Measurements from ENCODE around the gene RAB11B. TPM values are rescaled to one million over a fixed set of nuclear protein-coding genes. Genes with fewer than 3 reads are reported as not detected.

Gene RAB11B
- total and polyA plus RNA-seq, 2 donors (not counting 1 experiment from before 2014, with no cell fraction given), result 27.8 to 46.2 TPM

DNA sequence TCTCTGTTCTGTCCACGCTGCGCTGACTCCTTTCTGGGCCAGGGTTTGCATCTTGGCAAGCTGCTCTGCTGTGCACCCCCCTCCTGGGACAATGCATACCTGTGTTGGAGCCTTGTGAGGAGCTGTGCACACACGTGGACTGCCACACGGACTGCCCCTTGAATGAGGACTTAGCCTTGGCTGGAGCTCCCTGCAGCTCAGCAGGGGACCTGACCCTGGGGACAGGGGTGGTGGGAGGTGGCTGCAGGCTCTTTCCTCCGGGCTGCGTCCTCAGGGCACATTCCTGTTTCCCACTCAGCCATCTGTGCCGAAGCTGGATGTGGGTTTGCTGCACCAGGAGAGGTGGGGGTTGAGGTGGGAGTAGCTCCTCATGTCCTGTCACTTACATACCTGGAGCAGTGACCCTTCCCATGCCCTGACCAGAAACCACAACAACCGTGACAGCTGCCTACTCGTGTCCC, 8.2 kb downstream of the RAB11B start:
- no peak overlapping the region for H3K27ac ChIP-seq (ENCODE audit: insufficient read depth, low read length)
- peaks cover 23% of the 10 kb centered on the region for H3K79me2 ChIP-seq (ENCODE audit: control insufficient read depth, insufficient read depth, low read length)
- no peaks in the 10 kb centered on the region for H3K27me3 ChIP-seq (ENCODE audit: control insufficient read depth, insufficient read depth, low read length)
- no peak overlapping the region for H3K4me3 ChIP-seq (replicated peaks in 1 of 4; ENCODE audit: control extremely low read depth in 1 of 4, insufficient read depth in 1 of 4, low read depth in 3 of 4, low read length in 4 of 4)
- no peaks in the 10 kb centered on the region for H4K20me1 ChIP-seq (ENCODE audit: control insufficient read depth, extremely low read depth, insufficient read depth, low read length)
- no peak overlapping the region for H3K9ac ChIP-seq (ENCODE audit: insufficient read depth, low read length)
- no peak overlapping the region for H3K4me2 ChIP-seq (ENCODE audit: extremely low read depth, insufficient read depth, low read length)
- TF ChIP-seq, protein P1, sequence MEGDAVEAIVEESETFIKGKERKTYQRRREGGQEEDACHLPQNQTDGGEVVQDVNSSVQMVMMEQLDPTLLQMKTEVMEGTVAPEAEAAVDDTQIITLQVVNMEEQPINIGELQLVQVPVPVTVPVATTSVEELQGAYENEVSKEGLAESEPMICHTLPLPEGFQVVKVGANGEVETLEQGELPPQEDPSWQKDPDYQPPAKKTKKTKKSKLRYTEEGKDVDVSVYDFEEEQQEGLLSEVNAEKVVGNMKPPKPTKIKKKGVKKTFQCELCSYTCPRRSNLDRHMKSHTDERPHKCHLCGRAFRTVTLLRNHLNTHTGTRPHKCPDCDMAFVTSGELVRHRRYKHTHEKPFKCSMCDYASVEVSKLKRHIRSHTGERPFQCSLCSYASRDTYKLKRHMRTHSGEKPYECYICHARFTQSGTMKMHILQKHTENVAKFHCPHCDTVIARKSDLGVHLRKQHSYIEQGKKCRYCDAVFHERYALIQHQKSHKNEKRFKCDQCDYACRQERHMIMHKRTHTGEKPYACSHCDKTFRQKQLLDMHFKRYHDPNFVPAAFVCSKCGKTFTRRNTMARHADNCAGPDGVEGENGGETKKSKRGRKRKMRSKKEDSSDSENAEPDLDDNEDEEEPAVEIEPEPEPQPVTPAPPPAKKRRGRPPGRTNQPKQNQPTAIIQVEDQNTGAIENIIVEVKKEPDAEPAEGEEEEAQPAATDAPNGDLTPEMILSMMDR (conservative IDR thresholded peaks at IDR 0.05 in 1 of 2, IDR thresholded peaks at IDR 0.05 in 1 of 2; ENCODE audit: low read depth in 1 of 2, low read length in 2 of 2), result no peak
- TF ChIP-seq EZH2 (IDR thresholded peaks at IDR 0.05; ENCODE audit: low read length, missing control alignments), result no peak
- H3K9me3 ChIP-seq (ENCODE audit: control insufficient read depth, insufficient read depth, low read depth, low read length), result no peaks in the 10 kb centered on the region
- no peak overlapping the region for H2AFZ ChIP-seq (ENCODE audit: low read length)
- H3K4me1 ChIP-seq (ENCODE audit: control insufficient read depth, extremely low read depth, insufficient read depth, low read length), result peaks cover 2% of the 10 kb centered on the region
- no peak for DNase-seq (ENCODE audit: low read depth in 2 of 2)
- H3K36me3 ChIP-seq (ENCODE audit: control insufficient read depth, insufficient read depth, low read length), result peaks cover 8% of the 10 kb centered on the region

DNA sequence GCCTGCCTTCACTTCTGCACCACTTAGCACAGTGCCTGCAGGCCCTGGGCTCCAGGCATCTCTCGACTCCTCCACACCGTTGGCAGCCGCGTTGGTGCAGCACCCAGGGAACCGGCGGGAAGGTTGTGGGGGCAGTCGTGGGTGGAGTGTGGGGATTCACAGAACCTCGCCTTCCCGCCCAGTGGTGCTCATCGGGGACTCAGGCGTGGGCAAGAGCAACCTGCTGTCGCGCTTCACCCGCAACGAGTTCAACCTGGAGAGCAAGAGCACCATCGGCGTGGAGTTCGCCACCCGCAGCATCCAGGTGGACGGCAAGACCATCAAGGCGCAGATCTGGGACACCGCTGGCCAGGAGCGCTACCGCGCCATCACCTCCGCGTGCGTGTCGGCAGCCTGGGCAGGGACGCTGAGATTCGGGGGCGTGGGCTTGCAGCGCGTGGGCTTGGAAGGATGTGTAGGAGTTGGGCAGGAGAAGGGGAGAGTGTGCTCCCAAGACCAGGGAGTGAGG, 9.6 kb downstream of the RAB11B start:
- no peak for DNase-seq (ENCODE audit: low read depth in 2 of 2)
- peaks cover 8% of the 10 kb centered on the region for H3K36me3 ChIP-seq (ENCODE audit: control insufficient read depth, insufficient read depth, low read length)

DNA sequence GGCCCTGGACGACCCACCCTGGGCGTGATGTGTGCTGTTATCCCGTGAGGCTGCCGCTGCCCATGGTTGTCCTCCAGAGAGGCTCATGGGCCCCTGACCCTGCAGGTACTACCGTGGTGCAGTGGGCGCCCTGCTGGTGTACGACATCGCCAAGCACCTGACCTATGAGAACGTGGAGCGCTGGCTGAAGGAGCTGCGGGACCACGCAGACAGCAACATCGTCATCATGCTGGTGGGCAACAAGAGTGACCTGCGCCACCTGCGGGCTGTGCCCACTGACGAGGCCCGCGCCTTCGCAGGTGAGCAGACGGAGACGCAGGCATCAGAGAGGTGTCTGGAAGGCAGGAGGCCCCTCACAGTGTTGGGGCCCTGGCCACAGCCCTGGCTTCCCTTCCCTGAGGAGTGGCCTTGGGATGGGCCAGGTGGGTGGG, 11.8 kb downstream of the RAB11B start:
- no peak for TF ChIP-seq EZH2 (IDR thresholded peaks at IDR 0.05; ENCODE audit: low read length, missing control alignments)
- TF ChIP-seq, protein P1 (conservative IDR thresholded peaks at IDR 0.05 in 1 of 2, IDR thresholded peaks at IDR 0.05 in 1 of 2; ENCODE audit: low read depth in 1 of 2, low read length in 2 of 2), result no peak
- Histone ChIP-seq H3K4me3 (replicated peaks in 1 of 4; ENCODE audit: control extremely low read depth in 1 of 4, insufficient read depth in 1 of 4, low read depth in 3 of 4, low read length in 4 of 4) (no peak overlapping the region), H3K9me3 (ENCODE audit: control insufficient read depth, insufficient read depth, low read depth, low read length) (no peaks in the 10 kb centered on the region)

More for the DNA sequence above, 9.6 kb downstream of the RAB11B start:
- Histone ChIP-seq H4K20me1 (ENCODE audit: control insufficient read depth, extremely low read depth, insufficient read depth, low read length) (no peaks in the 10 kb centered on the region), H3K4me1 (ENCODE audit: control insufficient read depth, extremely low read depth, insufficient read depth, low read length) (no peaks in the 10 kb centered on the region), H3K9ac (ENCODE audit: insufficient read depth, low read length) (no peak overlapping the region), H3K79me2 (ENCODE audit: control insufficient read depth, insufficient read depth, low read length) (peaks cover 19% of the 10 kb centered on the region), H3K27me3 (ENCODE audit: control insufficient read depth, insufficient read depth, low read length) (no peaks in the 10 kb centered on the region), H3K4me3 (replicated peaks in 1 of 4; ENCODE audit: control extremely low read depth in 1 of 4, insufficient read depth in 1 of 4, low read depth in 3 of 4, low read length in 4 of 4) (no peak overlapping the region), H2AFZ (ENCODE audit: low read length) (no peak overlapping the region), H3K9me3 (ENCODE audit: control insufficient read depth, insufficient read depth, low read depth, low read length) (no peaks in the 10 kb centered on the region), H3K4me2 (ENCODE audit: extremely low read depth, insufficient read depth, low read length) (no peak overlapping the region), H3K27ac (ENCODE audit: insufficient read depth, low read length) (no peak overlapping the region)
- TF ChIP-seq, protein P1 (conservative IDR thresholded peaks at IDR 0.05 in 1 of 2, IDR thresholded peaks at IDR 0.05 in 1 of 2; ENCODE audit: low read depth in 1 of 2, low read length in 2 of 2), result no peak
- no peak for TF ChIP-seq EZH2 (IDR thresholded peaks at IDR 0.05; ENCODE audit: low read length, missing control alignments)

More for the DNA sequence above, 11.8 kb downstream of the RAB11B start:
- DNase-seq (ENCODE audit: low read depth in 2 of 2), result no peak
- Histone ChIP-seq H3K4me1 (ENCODE audit: control insufficient read depth, extremely low read depth, insufficient read depth, low read length) (no peaks in the 10 kb centered on the region), H4K20me1 (ENCODE audit: control insufficient read depth, extremely low read depth, insufficient read depth, low read length) (no peaks in the 10 kb centered on the region), H3K27ac (ENCODE audit: insufficient read depth, low read length) (no peak overlapping the region), H3K9ac (ENCODE audit: insufficient read depth, low read length) (no peak overlapping the region), H3K79me2 (ENCODE audit: control insufficient read depth, insufficient read depth, low read length) (peaks cover 10% of the 10 kb centered on the region), H2AFZ (ENCODE audit: low read length) (no peak overlapping the region), H3K4me2 (ENCODE audit: extremely low read depth, insufficient read depth, low read length) (no peak overlapping the region), H3K36me3 (ENCODE audit: control insufficient read depth, insufficient read depth, low read length) (peaks cover 8% of the 10 kb centered on the region), H3K27me3 (ENCODE audit: control insufficient read depth, insufficient read depth, low read length) (no peaks in the 10 kb centered on the region)

All from fibroblast of lung (primary cell).